IMR-90 (cell line): ENCODE data around the gene CHMP3.

Experiments used
- BHLHE40 ChIP-seq: fragments of 150-350 bp; IDR thresholded peaks from 2 replicates; pipeline ENCODE4 v1.6.1; 2016; ENCODE audit warnings: mild to moderate bottlenecking, low read depth, low read length
- CEBPB ChIP-seq: IDR thresholded peaks from 2 replicates; pipeline ENCODE4 v1.6.1; 2012; ENCODE audit warnings: low read depth, low read length, improper control_type of control experiment
- FOS ChIP-seq: fragments of 150-350 bp; IDR thresholded peaks from 2 replicates; pipeline ENCODE4 v1.6.1; 2016; ENCODE audit warnings: low read depth, low read length
- MAZ ChIP-seq: IDR thresholded peaks from 2 replicates; pipeline ENCODE4 v1.6.1; 2012; ENCODE audit warnings: low read depth, mild to moderate bottlenecking, low read length, improper control_type of control experiment, moderate library complexity, borderline replicate concordance
- MXI1 ChIP-seq: IDR thresholded peaks from 2 replicates; pipeline ENCODE4 v1.6.1; 2012; ENCODE audit warnings: low read depth, mild to moderate bottlenecking, low read length, moderate library complexity, borderline replicate concordance
- POLR2A ChIP-seq: IDR thresholded peaks from 2 replicates; pipeline ENCODE4 v1.6.1; 2012; ENCODE audit warnings: mild to moderate bottlenecking, low read depth, low read length
- RAD21 ChIP-seq: IDR thresholded peaks from 2 replicates; pipeline ENCODE4 v1.6.1; 2012; ENCODE audit warnings: low read length, improper control_type of control experiment
- RCOR1 ChIP-seq: IDR thresholded peaks from 2 replicates; pipeline ENCODE4 v1.6.1; 2012; ENCODE audit warnings: mild to moderate bottlenecking, low read length, improper control_type of control experiment; ENCODE audit not compliant: insufficient replicate concordance
- SMC3 ChIP-seq: fragments of 150-350 bp; IDR thresholded peaks from 2 replicates; pipeline ENCODE4 v1.6.1; 2016; ENCODE audit warnings: low read depth, mild to moderate bottlenecking, antibody characterized with exemption, low read length, moderate library complexity
- USF2 ChIP-seq: fragments of 150-350 bp; IDR thresholded peaks from 2 replicates; pipeline ENCODE4 v1.6.1; 2017; ENCODE audit warnings: mild to moderate bottlenecking, antibody characterized with exemption, low read length, low read depth
- TF ChIP-seq, protein P1 (sequence below): conservative IDR thresholded peaks from 2 replicates; pipeline ENCODE4 v1.5.1; 2012; ENCODE audit warnings: mild to moderate bottlenecking, low read depth, low read length, improper control_type of control experiment

- TF ChIP-seq, protein P1, sequence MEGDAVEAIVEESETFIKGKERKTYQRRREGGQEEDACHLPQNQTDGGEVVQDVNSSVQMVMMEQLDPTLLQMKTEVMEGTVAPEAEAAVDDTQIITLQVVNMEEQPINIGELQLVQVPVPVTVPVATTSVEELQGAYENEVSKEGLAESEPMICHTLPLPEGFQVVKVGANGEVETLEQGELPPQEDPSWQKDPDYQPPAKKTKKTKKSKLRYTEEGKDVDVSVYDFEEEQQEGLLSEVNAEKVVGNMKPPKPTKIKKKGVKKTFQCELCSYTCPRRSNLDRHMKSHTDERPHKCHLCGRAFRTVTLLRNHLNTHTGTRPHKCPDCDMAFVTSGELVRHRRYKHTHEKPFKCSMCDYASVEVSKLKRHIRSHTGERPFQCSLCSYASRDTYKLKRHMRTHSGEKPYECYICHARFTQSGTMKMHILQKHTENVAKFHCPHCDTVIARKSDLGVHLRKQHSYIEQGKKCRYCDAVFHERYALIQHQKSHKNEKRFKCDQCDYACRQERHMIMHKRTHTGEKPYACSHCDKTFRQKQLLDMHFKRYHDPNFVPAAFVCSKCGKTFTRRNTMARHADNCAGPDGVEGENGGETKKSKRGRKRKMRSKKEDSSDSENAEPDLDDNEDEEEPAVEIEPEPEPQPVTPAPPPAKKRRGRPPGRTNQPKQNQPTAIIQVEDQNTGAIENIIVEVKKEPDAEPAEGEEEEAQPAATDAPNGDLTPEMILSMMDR, result no peak
- TF ChIP-seq FOS (no peak), RAD21 (no peak), RCOR1 (no peak), POLR2A (no peak), BHLHE40 (no peak), MAZ (no peak), USF2 (no peak), SMC3 (no peak), CEBPB (no peak), MXI1 (no peak)
Measured at GRCh38 chr2:86468162-86469033, 94.8 kb downstream of the CHMP3 start.
